ENCODE results near the gene PLPP1. TPM values are rescaled to one million over a fixed set of nuclear protein-coding genes. Genes with fewer than 3 reads are reported as not detected.

Gene PLPP1
- total RNA-seq, 1 donor from 2014 or later, result 17.4 TPM

GRCh38 chr5:55498457-55498856, 36.3 kb downstream of the PLPP1 start:
- Mint-ChIP-seq H3K9me3 (ENCODE audit: unreplicated experiment) (peaks cover 1% of the 10 kb centered on the region), H3K4me3 (ENCODE audit: unreplicated experiment) (no peak overlapping the region), H3K27ac (ENCODE audit: unreplicated experiment) (no peak overlapping the region), H3K4me1 (ENCODE audit: low read depth, unreplicated experiment) (peaks cover 14% of the 10 kb centered on the region), H3K27me3 (ENCODE audit: unreplicated experiment) (no peaks in the 10 kb centered on the region), H3K36me3 (ENCODE audit: unreplicated experiment) (no peaks in the 10 kb centered on the region)
- DNase-seq, result no peak
- no peak for TF ChIP-seq CTCF (IDR thresholded peaks at IDR 0.05; ENCODE audit: partially characterized antibody, unreplicated experiment)

GRCh38 chr5:55497712-55498111, 37.1 kb downstream of the PLPP1 start:
- TF ChIP-seq CTCF (IDR thresholded peaks at IDR 0.05; ENCODE audit: partially characterized antibody, unreplicated experiment), result no peak
- no peak for DNase-seq
- Mint-ChIP-seq H3K9me3 (ENCODE audit: unreplicated experiment) (peaks cover 1% of the 10 kb centered on the region), H3K4me1 (ENCODE audit: low read depth, unreplicated experiment) (peaks cover 13% of the 10 kb centered on the region), H3K36me3 (ENCODE audit: unreplicated experiment) (no peaks in the 10 kb centered on the region), H3K27me3 (ENCODE audit: unreplicated experiment) (no peaks in the 10 kb centered on the region), H3K4me3 (ENCODE audit: unreplicated experiment) (peak overlapping the region; percentile 9), H3K27ac (ENCODE audit: unreplicated experiment) (peak overlapping the region; percentile 70)

GRCh38 chr5:55495216-55495615, 39.5 kb downstream of the PLPP1 start:
- no peaks in the 10 kb centered on the region for H3K27me3 Mint-ChIP-seq (ENCODE audit: unreplicated experiment)
- H3K9me3 Mint-ChIP-seq (ENCODE audit: unreplicated experiment), result peaks cover 1% of the 10 kb centered on the region
- no peak for DNase-seq
- H3K4me3 Mint-ChIP-seq (ENCODE audit: unreplicated experiment), result no peak overlapping the region
- no peaks in the 10 kb centered on the region for H3K36me3 Mint-ChIP-seq (ENCODE audit: unreplicated experiment)
- no peak for TF ChIP-seq CTCF (IDR thresholded peaks at IDR 0.05; ENCODE audit: partially characterized antibody, unreplicated experiment)
- peaks cover 13% of the 10 kb centered on the region for H3K4me1 Mint-ChIP-seq (ENCODE audit: low read depth, unreplicated experiment)
- H3K27ac Mint-ChIP-seq (ENCODE audit: unreplicated experiment), result no peak overlapping the region

- Mint-ChIP-seq H3K36me3 (ENCODE audit: unreplicated experiment) (no peaks in the 10 kb centered on the region), H3K27me3 (ENCODE audit: unreplicated experiment) (no peaks in the 10 kb centered on the region), H3K9me3 (ENCODE audit: unreplicated experiment) (peaks cover under 1% of the 10 kb centered on the region), H3K4me3 (ENCODE audit: unreplicated experiment) (no peak overlapping the region), H3K4me1 (ENCODE audit: low read depth, unreplicated experiment) (peaks cover 5% of the 10 kb centered on the region), H3K27ac (ENCODE audit: unreplicated experiment) (no peak overlapping the region)
- DNase-seq, result no peak
- TF ChIP-seq CTCF (IDR thresholded peaks at IDR 0.05; ENCODE audit: partially characterized antibody, unreplicated experiment), result no peak
These were observed 42.3 kb downstream of the PLPP1 start for GRCh38 chr5:55492449-55492848.

GRCh38 chr5:55485073-55485472, 49.7 kb downstream of the PLPP1 start:
- H3K4me1 Mint-ChIP-seq (ENCODE audit: low read depth, unreplicated experiment), result peaks cover 22% of the 10 kb centered on the region

More at GRCh38 chr5:55485073-55485472, 49.7 kb downstream of the PLPP1 start:
- no peak for DNase-seq
- Mint-ChIP-seq H3K36me3 (ENCODE audit: unreplicated experiment) (no peaks in the 10 kb centered on the region), H3K27ac (ENCODE audit: unreplicated experiment) (no peak overlapping the region), H3K9me3 (ENCODE audit: unreplicated experiment) (peaks cover 4% of the 10 kb centered on the region), H3K4me3 (ENCODE audit: unreplicated experiment) (no peak overlapping the region), H3K27me3 (ENCODE audit: unreplicated experiment) (peaks cover 5% of the 10 kb centered on the region)
- no peak for TF ChIP-seq CTCF (IDR thresholded peaks at IDR 0.05; ENCODE audit: partially characterized antibody, unreplicated experiment)

All from glutamatergic neuron (in vitro differentiated cells).